Lower lobe of right lung (tissue), 2 donors: ENCODE data around the gene IFI16. TPM values are rescaled to one million over a fixed set of nuclear protein-coding genes. Genes with fewer than 3 reads are reported as not detected.
"Not testable (repeated sequence)": the region's sequence is repeated elsewhere in the genome, so short reads cannot be mapped to it uniquely, and the experiment has no call there.

Experiments
- ATAC-seq, 2 donors: fragments of 200-7000 bp; cut with Tn5 transposase; one replicate each; pipeline ENCODE4 v1.9.1; 2020 to 2022; ENCODE audit warnings: mild to moderate bottlenecking in 2 of 2, moderate library complexity in 2 of 2
- DNase-seq: peaks from one replicate; pipeline ENCODE4 v3.0.0-alpha.2; 2020
- H3K27ac ChIP-seq: fragments of 200-600 bp; one replicate; pipeline ENCODE4 v1.8.0; 2022
- H3K27me3 ChIP-seq: fragments of 200-600 bp; one replicate; pipeline ENCODE4 v1.8.0; 2022; ENCODE audit warnings: low read depth
- H3K36me3 ChIP-seq: fragments of 200-600 bp; one replicate; pipeline ENCODE4 v1.8.0; 2022; ENCODE audit warnings: mild to moderate bottlenecking
- H3K4me1 ChIP-seq: fragments of 200-600 bp; one replicate; pipeline ENCODE4 v1.8.0; 2022
- H3K4me3 ChIP-seq: fragments of 200-600 bp; one replicate; pipeline ENCODE4 v1.8.0; 2022; ENCODE audit warnings: mild to moderate bottlenecking
- H3K9me3 ChIP-seq: fragments of 200-600 bp; one replicate; pipeline ENCODE4 v1.8.0; 2022
- CTCF ChIP-seq: fragments of 200-600 bp; IDR thresholded peaks from one replicate; pipeline ENCODE4 v1.8.0; 2022; ENCODE audit warnings: antibody characterized with exemption, mild to moderate bottlenecking
- intact Hi-C: fragments of 100-400 bp; cut with DNase I; formaldehyde crosslinking; loops from one replicate; pipeline ENCODE4 v1.11.0; 2022
- total RNA-seq: library from RNA; stranded (reverse); fragmentation: NEBNext Ultra II Directional; extraction: Animal tissue kit (Norgen Biotek cat#: 25700); gene quantifications from one replicate; pipeline ENCODE4 v1.2.1, GENCODE V29; 2021
- donor health status: DM: no; HTN: yes; CAD: no; lungs with severe emphysema.

The IFI16 gene
- total RNA-seq, 1 donor from 2014 or later, result 102 TPM

DNA sequence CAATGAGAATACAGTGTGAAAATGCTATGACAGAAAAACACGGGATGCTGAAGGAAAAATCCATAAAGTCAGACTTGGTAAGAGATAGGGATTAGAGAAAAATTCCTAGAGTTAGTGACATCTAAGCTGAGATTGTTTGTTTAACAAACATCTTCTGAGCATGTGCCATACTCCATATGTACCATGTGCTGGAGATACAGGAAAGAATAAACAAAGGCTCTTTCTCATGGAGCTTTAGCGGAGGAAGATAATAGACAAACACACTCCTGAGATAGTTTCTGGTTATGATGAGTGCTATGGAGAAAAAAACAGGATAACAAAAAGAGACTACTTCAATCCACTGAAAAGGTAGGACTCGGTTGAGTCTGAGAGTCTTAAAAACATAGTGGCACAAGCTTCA is 88.9 kb downstream of the IFI16 start:
- H3K4me1 ChIP-seq, result no peaks in the 10 kb centered on the region
- ATAC-seq (no peak), DNase-seq (no peak)
- H3K4me3 ChIP-seq, result no peak overlapping the region
- no peak overlapping the region for H3K27ac ChIP-seq
- H3K27me3 ChIP-seq, result no peaks in the 10 kb centered on the region
- intact Hi-C loops, result no loop called here
- H3K9me3 ChIP-seq, result no peaks in the 10 kb centered on the region
- no peak for TF ChIP-seq CTCF
- no peaks in the 10 kb centered on the region for H3K36me3 ChIP-seq

- intact Hi-C loops, result no loop called here
- Histone ChIP-seq H3K9me3 (no peaks in the 10 kb centered on the region), H3K27ac (no peak overlapping the region), H3K4me3 (no peak overlapping the region), H3K4me1 (no peaks in the 10 kb centered on the region), H3K27me3 (no peaks in the 10 kb centered on the region), H3K36me3 (no peaks in the 10 kb centered on the region)
- ATAC-seq, result no peak
- TF ChIP-seq CTCF, result no peak
- no peak for DNase-seq
Observed at GRCh38 chr1:159100589-159100988, 90.9 kb downstream of the IFI16 start.

- H3K4me3 ChIP-seq, H3K4me1 ChIP-seq, DNase-seq, intact Hi-C loops, H3K9me3 ChIP-seq, H3K27ac ChIP-seq, H3K36me3 ChIP-seq, ATAC-seq, H3K27me3 ChIP-seq: not testable (repeated sequence)
Observed at GRCh38 chr1:159103021-159103420, 93.3 kb downstream of the IFI16 start.

Other genes with a start within 250 kb of the IFI16 start
- 2.3 TPM for gene OR6N1, start 237.7 kb upstream of the IFI16 start, total RNA-seq
- gene OR6N2, start 228.7 kb upstream of the IFI16 start, total RNA-seq, result 0.30 TPM
- gene MNDA, start 178.6 kb upstream of the IFI16 start, total RNA-seq, result 84.3 TPM
- 3.9 TPM for gene PYHIN1, start 78.4 kb upstream of the IFI16 start, total RNA-seq
- 2.4 TPM for gene AIM2, start 66.9 kb downstream of the IFI16 start, total RNA-seq
- 8.8 TPM for gene CADM3, start 161.7 kb downstream of the IFI16 start, total RNA-seq
- gene ACKR1, start 195.0 kb downstream of the IFI16 start, total RNA-seq, result 30.4 TPM